IPS-NIHi11 (cell line): ENCODE data around the gene OTUD5.

Experiments used
- DNase-seq: peaks from one replicate; pipeline ENCODE4 v3.0.0; 2012; ENCODE audit warnings: mixed read lengths, low spot score

OTUD5 gene

GRCh38 chrX:48937054-48937907, 20.1 kb downstream of the OTUD5 start:
- DNase-seq: peak; percentile 14

GRCh38 chrX:48936429-48937053, 20.9 kb downstream of the OTUD5 start:
- DNase-seq: no peak

DNA sequence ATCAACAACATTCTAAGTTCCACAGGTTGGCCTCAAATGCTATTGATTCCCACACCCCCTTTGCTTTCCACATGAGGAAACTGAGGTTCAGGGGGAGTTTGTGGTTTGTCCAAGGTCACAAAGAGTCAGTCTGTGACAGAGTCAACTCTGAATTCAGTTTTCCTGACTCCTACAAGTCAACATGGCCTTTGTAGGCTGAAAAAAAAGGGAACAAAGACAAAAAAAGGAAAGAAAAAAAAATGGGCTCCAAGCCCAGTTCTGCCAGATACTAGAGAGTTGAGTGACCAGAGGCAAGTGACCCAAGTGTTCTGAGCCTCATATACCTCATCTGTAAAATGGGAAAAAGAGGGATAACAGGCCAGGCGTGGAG, 22.1 kb downstream of the OTUD5 start:
- no peak for DNase-seq

GRCh38 chrX:48934581-48935300, 22.7 kb downstream of the OTUD5 start:
- no peak for DNase-seq

- DNase-seq: no peak
These were observed 23.6 kb downstream of the OTUD5 start for GRCh38 chrX:48933757-48934156.

DNA sequence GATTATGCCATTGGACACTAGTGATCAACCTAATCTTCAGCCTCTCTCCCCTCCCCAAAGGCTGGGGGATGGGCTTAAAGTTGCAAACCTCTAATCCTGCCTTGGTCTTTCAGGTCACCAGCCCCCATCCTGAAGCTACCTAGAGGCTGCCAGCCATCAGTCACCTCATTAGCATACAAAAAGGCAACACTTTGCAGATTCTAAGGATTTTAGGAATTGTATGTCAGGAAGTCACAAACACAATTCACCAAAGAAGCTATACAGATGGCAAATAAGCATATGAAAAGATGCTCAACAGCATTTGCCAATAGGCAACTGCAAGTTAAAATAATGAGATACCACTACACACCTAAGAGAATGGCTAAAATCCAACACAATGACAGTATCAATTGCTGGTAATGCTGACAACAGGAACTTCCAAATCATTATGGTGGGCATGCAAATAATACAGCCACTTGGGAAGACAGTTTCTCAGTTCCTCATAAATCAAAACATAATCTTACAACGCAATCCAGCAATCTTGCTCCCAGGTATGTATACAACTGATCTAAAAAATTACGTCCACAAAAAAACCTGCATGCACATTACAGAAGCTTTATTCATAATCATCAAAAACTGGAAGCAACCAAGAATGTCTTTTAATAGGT, 29.5 kb downstream of the OTUD5 start:
- DNase-seq: peak; percentile 12

DNA sequence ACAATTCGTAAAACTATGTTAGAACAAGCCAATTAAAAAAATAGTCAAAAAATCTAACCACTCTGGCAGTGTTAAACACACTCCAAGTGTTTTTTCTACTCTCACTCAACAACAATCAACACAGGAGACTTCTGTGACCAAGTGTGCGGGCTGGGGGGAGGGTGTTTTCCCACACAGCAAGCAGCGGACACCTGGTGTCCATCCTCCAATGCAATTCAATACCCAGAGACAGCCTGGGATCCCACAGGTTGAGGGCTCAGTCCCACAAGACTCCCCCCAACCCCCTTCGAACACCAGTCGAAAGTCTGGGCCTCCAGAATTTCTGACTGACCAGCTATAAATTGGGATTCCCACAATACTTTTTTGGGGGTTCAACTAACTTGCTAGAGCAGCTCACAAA, 30.3 kb downstream of the OTUD5 start:
- peak; percentile 26 for DNase-seq

GRCh38 chrX:48924270-48924669, 33.1 kb downstream of the OTUD5 start:
- no peak for DNase-seq

- no peak for DNase-seq
These were observed 33.6 kb downstream of the OTUD5 start for GRCh38 chrX:48923771-48924170.

DNA sequence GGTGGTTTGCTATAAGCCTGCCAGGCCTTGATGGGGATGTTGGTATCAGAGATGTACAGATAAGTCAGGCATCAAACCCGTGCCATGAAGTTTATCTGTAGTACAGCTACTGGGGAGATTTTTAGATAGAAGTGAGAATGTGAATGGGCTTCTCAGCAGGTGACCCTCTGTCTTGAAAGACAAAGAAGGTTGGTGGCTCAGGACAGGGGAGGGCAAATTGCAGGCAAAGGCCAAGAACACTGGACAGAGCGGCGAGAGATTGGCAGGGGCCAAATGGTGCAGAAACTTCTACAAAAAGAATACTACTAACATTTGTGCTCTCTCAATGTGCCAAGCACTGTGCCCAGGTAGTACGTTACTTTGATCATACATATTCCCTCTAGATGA, 36.7 kb downstream of the OTUD5 start:
- DNase-seq: no peak

- DNase-seq: no peak
These were observed 37.3 kb downstream of the OTUD5 start for GRCh38 chrX:48919947-48920717.

DNA sequence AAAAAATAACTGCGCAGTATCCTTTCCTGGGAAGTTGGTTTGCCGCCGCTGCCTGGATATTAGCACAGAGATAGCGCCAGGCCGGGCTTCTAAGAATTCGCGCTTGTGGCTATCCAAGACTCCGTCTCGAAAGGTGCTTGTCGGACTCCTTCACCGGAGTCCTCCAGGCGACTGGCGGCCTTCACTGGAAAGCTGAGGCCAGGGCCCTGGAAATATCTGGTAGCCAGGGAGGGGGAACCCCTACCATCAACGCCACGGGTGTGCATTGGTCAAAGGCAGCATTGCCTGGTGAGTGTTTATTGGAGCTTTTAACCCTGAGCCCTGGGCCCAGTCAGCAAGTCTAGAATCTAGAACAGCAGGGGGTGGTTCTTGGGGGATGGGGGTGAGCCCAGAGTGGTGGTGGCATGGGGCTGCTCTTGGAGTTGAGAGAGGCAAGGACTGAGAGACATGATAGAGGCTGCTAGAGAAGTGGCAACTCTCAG, 38.0 kb downstream of the OTUD5 start:
- DNase-seq: peak; percentile 12

DNA sequence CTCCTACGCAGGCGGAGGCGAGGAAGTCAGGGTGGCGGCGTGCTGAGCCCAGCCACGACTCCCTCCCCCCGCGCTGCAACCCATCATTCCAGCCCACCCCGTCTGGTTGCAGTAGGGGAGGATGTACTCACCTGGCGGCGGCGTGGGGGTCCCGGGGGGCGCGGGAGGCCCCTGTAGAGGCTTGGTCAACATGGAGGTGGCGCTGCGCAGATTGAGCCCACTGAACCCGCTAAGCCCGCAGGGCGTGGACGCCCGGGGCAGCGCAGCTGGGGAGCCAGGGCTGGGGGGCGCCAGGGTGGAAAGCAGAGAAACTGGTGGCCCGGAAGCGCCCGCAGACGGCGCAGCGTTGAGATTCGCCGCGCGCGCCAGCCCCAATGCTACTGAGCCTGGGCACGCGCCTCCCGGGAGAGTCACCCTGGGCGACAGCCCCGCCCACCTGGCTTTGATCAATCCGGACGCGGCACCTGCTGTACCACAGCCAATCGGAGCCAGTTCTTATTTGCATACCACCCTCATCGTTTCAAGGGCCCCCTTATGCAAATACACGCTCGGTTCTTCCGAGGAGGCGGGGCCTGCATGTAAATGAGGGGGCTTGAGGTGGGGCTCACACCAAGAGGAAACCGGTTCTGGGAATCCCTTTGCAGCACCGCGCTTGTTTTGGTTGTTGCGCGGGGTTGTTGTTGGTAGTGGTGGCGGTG, 38.6 kb downstream of the OTUD5 start, which contains the start of gene PIM2:
PIM2 (minus strand) TSS at position 382 of the 698 bp plus-strand sequence; CDS start at position 192, 190 bp downstream.
- DNase-seq: peak; percentile 74

- DNase-seq: no peak
These were observed 39.1 kb downstream of the OTUD5 start for GRCh38 chrX:48918301-48918642.

- peak; percentile 62 for DNase-seq
These were observed 40.0 kb downstream of the OTUD5 start for GRCh38 chrX:48917139-48918001.

DNA sequence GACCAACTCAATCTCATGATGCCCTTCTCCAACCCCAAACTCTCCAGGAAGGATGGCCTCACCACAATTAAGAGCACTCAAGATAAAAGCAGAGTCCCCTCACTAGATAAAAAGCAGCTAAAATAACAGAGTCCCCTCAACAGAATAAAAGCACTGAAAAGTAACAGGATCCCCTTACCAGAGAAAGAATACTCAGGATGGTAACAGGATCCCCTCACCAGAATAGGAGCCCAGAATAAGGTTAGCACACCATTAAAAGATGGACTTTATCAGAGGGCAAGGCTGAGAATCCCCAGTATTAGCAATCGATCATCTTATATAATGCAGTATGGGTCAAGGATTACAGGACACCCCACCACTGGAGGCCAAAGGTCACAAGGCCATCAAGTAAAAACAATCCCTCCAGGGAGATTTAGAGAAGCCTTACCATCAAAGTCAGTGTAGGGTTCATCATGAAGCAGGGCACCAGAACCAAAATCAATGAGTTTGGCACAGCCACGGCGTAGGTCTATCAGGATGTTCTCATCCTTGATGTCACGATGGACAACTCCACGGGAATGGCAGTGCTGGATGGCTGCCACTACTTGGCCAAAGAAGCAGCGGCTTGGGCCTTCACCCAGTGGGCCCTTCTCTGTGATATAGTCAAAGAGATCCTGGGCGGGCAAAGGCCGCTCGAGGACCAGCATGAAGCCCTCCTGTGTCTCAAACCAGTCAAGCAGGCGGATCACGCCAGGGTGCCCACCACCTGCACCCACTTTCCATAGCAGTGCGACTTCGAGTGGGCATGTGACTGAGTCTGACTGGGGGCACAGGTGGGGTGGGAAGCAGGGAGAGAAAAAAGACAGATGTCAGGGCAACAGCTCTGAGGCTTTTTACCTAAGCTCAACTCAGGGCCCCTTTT, 42.6 kb downstream of the OTUD5 start:
- no peak for DNase-seq

DNA sequence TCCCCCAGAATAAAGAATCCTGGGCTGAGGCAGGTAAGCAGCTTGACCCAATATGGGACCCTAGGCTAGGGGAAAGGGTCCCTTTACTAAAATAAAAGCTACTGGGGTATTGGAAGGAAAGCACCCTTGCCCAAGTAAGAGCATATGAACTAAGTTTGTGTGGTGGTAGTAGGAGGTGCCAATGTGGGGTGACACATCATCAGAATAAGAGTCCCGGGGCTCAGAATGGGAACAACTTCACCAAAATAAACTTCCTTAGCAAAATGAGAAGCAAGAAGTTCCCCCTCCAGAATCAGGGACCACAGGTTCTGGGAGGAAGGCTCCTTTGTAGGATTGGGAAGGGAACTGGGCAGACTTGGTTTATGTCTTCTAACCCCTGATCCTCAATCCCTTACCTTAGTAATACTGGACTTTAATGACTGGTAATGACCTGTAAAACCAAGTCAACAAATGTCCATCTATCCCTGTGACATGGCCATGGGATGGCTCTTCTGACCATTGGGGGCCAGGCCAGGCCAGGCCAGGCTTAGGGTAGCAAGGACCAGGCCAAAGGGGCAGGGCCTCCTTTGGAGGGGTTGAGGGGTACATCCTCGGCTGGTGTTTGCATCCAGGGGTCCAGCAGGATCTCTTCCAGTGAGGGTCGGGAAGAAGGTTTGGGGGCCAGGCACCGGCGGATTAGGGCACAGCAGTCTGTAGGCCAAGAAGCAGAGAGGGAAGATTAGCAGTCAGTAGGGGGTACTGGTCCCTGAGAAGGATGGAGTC, 43.6 kb downstream of the OTUD5 start:
- DNase-seq: no peak
